K562 treated with DMSO at 1 percent for 12 hours (cell line): Measurements from ENCODE around the gene CTF1. TPM values are rescaled to one million over a fixed set of nuclear protein-coding genes. Genes with fewer than 3 reads are reported as not detected.

Experiments used
- total RNA-seq: library from RNA; unstranded; fragments of 300-600 nt; gene quantifications from 2 replicates; pipeline ENCODE4 v1.2.3, GENCODE V29; 2022; ENCODE audit not compliant: insufficient read depth

Gene CTF1, protein sequence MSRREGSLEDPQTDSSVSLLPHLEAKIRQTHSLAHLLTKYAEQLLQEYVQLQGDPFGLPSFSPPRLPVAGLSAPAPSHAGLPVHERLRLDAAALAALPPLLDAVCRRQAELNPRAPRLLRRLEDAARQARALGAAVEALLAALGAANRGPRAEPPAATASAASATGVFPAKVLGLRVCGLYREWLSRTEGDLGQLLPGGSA
- 2.3 and 4.4 TPM in 2 replicates for total RNA-seq

GRCh38 chr16:30896261-30896888, at the start of gene CTF1:
Gene CTF1, plus strand, starts transcription at chr16:30896614. Its CDS starts 30 bp downstream, at chr16:30896644.

DNA sequence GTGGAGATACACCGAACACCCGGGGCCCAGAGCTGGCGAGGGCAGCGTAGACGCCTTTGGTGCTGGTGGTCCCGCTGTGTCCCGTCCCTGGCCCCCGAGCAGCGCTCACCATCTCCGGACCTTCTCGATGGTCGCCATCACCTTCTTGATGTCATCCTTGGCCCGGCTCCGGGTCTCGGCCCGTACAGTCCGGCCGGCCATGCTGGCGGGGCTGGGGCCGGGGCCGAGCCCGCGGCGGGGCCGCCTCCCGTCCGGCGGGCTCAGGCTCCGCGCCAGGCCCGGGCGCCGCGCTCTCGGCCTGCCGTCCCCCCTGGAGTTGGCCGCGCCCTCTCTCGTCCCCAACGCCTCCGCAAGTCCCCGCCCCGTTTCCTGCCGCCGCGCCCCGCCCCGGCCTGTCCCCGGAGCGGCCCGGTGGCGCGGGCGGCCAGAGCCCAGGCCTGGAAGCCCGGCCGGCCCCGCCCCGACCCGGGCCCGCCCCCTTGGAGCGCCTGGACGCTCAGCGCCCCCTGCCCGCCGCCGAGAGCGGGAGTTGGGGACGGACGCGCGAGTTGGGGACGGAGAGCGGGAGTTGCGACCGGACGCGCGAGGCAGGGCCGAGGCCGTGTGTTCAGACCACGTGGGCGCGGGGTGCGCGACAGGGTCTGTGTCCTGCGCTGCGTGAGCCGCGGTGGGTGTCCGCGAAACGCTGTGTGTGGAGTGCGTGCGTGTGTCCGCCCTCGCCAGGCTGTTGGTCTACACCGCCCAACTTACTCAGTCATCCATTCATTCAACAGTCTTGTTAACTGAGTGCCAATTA, 2.5 kb upstream of the CTF1 start, which contains the start of gene BCL7C:
TSS of gene BCL7C (minus strand) at position 334 of the 796 bp plus-strand sequence. CDS start at position 201, 133 bp downstream.

GRCh38 chr16:30923554-30924075, 27.2 kb downstream of the CTF1 start, which contains the start of gene FBXL19:
Gene FBXL19, plus strand, starts transcription at chr16:30923572. Its CDS starts 2,183 bp downstream, at chr16:30925755.

DNA sequence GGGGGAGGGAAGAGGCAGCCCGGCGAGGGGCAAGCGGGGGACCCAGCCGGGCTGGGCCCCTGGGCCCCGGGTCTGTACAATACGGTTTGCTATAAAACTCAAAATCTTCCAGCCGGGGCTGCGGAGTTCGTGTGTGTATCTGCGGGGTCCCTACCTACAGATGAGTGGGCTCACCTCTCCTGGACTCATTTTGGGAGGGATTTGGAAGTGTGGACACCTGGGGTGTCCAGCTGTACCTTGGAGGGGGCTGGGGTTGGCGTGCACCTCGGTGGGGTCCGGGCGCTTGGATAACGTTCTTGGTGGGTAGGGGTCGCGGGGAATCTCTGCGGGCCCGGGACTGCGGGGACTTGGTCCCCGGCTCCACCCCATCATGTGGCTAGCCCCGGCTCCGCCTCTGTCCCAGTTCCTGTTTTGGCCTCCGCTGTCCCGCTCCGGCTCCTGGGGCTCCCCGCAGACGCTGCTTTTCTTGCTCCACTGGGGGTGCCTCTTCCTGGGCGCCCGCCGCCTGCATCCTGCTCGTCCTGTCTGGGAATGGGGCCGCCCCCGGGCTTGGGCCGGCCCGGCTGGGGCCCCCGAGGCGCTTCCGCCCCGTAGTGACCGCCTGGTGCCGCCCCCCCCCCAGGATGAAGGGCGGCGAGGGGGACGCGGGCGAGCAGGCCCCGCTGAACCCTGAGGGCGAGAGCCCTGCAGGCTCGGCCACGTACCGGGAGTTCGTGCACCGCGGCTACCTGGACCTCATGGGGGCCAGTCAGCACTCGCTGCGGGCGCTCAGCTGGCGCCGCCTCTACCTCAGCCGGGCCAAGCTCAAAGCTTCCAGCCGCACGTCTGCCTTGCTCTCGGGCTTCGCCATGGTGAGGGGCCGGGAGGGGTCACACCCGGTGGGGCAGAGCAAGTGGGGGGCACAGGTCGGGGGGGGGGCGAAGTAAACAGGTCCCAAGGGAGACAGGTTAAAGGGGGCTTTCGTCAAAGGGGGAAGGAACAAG, 52.5 kb downstream of the CTF1 start, which contains the start of gene ORAI3:
TSS of gene ORAI3 (plus strand) at position 402 of the 983 bp plus-strand sequence. CDS start at position 624, 222 bp downstream.

Other genes starting within 250 kb of the CTF1 start
- gene PRR14, start 245.7 kb upstream of the CTF1 start, total RNA-seq = 61.1 and 69.1 TPM in 2 replicates
- 26.4 and 62.6 TPM in 2 replicates for gene FBRS, start 238.2 kb upstream of the CTF1 start, total RNA-seq
- 1.5 and 45.9 TPM in 2 replicates for gene SRCAP, start 197.4 kb upstream of the CTF1 start, total RNA-seq
- 37.2 and 46.3 TPM in 2 replicates for gene PHKG2, start 148.2 kb upstream of the CTF1 start, total RNA-seq
- gene CFAP119, start 134.6 kb upstream of the CTF1 start, total RNA-seq = 7.9 and 8.0 TPM in 2 replicates
- gene RNF40, start 134.3 kb upstream of the CTF1 start, total RNA-seq = 48.2 and 91.4 TPM in 2 replicates
- gene ZNF629, start 109.4 kb upstream of the CTF1 start, total RNA-seq = 5.3 and 16.0 TPM in 2 replicates
- 34.7 and 37.0 TPM in 2 replicates for gene BCL7C, start 2.5 kb upstream of the CTF1 start, total RNA-seq
- 16.7 and 23.8 TPM in 2 replicates for gene FBXL19, start 27.0 kb downstream of the CTF1 start, total RNA-seq
- gene ORAI3, start 52.5 kb downstream of the CTF1 start, total RNA-seq = 60.2 and 70.0 TPM in 2 replicates
- 9.2 and 21.8 TPM in 2 replicates for gene SETD1A, start 61.1 kb downstream of the CTF1 start, total RNA-seq
- gene HSD3B7, start 88.6 kb downstream of the CTF1 start, total RNA-seq = 35.2 and 36.1 TPM in 2 replicates
- 0.32 and 0.64 TPM in 2 replicates for gene STX1B, start 114.0 kb downstream of the CTF1 start, total RNA-seq
- 34.6 and 51.0 TPM in 2 replicates for gene STX4, start 136.9 kb downstream of the CTF1 start, total RNA-seq
- gene ZNF668, start 177.6 kb downstream of the CTF1 start, total RNA-seq = 11.3 and 15.1 TPM in 2 replicates
- 4.9 and 20.4 TPM in 2 replicates for gene ZNF646, start 177.8 kb downstream of the CTF1 start, total RNA-seq
- gene PRSS53, start 192.3 kb downstream of the CTF1 start, total RNA-seq = 0.90 and 4.8 TPM in 2 replicates
- 174 and 195 TPM in 2 replicates for gene VKORC1, start 198.2 kb downstream of the CTF1 start, total RNA-seq
- gene BCKDK, start 211.8 kb downstream of the CTF1 start, total RNA-seq = 33.9 and 40.7 TPM in 2 replicates
- gene KAT8, start 221.1 kb downstream of the CTF1 start, total RNA-seq = 63.8 and 95.3 TPM in 2 replicates
- 53.9 and 61.4 TPM in 2 replicates for gene PRSS8, start 239.1 kb downstream of the CTF1 start, total RNA-seq